8988T (cell line): ENCODE measurements around the gene CBR3.

Source experiments
- DNase-seq: peaks from one replicate; pipeline ENCODE4 v3.0.0; 2011

CBR3 gene

DNA sequence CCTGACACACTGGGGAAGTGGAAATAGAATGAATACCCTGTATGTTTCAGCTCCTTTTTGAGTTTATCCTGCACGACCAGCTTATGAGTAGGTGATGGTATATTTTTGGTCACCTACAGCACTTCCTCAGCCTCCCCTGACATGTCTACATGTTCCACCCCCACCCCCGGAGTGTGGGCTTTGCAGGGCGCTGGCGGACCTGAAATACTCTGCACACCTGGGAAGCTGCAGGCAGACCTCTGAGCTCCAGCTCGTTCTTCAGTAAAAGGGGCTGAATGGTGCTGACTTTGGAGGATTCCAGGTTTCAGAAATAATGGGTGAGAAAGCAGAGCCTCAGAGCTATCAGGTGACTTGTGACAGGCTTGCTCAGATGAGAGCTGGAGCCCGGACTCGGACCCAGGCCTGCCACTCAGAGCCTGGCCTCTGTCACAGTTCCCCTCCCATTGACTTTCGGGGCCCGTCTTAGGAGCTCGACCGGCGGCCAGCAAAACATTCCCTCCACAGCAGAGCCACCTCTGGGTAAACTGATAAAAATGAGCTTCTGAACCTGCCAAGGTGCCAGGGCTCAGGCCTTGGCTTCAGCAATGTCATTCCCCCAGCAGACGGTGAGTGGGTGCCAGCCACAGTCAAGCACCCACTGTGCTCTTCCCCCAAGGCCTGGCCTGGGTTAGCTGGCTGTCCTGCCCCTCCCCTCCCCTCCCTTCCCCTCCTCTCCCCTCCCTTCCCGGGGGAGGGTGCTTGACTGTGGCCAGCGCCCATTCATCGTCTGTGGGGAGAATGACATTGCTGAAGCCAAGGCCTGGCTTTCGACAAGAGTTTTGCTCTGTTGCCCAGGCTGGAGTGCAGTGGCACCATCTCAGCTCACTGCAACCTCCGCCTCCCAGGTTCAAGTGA lies 51.9 kb downstream of the CBR3 start:
- no peak for DNase-seq

DNA sequence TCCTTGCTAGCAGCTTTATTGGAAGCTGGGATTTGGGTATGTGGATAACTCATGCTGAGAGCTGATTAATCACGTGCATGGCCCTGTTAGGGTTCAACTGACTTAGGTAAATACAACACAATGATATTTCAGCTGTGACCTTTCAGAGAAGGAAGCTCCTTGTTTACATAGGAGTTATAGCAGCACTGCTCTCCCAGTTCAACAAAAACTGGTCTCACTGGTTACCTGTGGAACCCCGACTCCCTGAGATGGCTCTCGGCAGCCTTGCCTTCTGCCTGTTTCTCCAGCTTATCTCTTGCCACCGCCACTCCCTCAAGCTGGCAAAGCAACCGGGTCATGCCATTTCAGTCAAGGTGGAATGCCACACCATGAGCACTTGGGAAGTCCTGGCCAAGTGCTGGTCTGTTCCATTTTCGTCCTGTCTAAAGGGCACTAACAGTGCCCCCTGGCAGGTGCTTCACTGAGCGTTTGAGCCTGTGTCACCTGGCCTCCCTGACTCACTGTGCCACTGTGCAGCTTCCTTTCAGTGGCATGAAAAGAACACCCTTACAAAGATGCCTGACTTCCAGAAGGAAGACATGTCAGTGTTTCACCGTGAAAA lies 53.3 kb downstream of the CBR3 start:
- DNase-seq: no peak

DNA sequence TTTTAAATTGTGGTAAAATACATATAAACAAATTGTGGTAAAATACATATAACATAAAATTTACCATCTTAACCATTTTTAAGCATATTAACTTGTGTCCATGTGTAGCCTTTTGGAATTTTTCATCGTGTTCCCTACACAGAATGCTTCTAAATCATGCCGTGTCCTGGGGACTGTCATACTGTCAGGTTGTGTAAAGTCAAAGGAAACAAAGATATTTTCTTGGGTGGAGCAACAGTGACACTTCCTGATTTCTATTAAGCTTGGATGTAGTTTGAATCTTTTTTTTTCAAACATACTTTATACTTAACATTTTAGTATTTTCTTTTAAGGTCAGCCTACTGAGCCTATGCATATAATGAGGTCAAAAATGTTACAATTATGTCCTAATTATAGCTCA lies 54.1 kb downstream of the CBR3 start:
- no peak for DNase-seq

DNA sequence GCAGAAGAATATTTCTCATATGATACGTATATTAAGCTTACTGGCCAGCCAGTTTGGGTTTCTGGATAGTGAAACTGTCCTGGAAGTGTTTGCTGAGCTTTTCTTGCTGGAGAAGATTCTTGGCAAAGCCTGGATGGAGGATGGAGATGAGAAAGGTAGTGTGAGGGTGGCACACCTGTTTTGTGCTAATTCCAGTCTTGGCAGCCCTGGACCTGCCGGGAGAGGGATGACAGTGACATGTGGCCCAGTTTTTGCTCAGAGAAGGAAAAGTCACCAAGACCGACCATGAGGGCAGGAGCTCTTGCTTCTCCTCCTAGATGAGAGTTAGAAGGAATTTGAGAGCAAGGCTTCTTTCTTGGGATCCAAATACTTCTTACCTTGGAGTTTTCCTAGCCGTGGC lies 55.9 kb downstream of the CBR3 start:
- DNase-seq: no peak

DNA sequence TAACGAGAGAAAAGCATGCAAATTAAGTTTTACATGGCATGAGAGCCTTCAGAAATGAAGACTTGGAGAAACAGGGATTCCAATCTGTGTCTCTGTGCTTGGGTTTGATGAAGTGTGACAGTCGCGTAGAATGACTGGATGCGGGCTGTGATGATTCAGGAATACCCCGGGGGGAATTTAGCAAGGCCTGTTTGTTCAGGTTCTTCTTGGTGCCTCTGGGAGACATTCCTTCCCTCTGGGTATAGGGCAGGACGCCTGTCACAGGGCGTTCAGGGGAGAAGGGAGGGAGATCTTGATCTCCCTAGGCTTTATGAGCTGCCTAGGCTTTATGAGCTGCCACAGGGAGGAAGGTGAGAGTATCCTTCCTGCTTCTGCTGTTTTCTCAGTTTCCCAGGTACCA lies 58.3 kb downstream of the CBR3 start:
- no peak for DNase-seq

DNA sequence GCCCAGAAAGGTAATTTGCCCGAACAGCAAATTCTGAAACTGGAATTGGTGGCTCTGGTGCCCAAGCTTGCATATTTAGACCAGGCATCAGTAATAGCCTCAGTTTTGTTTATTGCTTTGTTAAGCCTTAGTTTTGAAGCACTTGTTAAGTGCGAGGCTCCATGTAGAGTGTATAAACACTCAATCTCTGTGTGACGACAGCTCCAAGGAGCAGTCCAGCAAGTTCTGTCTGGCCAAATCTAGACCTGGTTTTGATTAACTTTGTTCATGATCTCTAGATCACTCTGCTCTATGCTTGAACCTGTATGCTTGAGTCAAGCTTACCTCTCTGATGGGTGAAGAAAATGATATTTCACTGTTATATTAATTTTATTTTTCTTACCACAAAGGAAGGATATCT lies 59.1 kb downstream of the CBR3 start:
- DNase-seq: no peak

DNA sequence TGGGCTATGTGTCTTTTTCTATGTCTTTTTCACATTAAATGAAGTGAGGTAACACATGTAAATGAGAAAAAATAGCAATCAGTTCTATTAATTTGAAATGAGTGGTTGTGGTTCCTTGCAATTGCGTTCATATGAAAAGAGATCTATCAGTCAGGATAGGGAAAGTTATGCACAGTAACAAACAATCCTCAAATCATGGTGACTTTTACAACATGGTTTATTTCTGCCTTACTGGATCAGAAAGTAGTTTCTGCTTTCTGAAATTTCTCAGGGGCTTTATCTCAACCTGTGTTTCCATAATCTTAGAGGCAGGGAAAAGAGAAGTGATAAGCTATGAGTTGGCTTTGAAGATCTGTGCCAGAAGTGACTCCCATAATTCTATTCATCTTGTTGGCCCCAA lies 60.7 kb downstream of the CBR3 start:
- no peak for DNase-seq
